Lower leg skin (tissue), 4 donors: ENCODE results near the gene TTC29. TPM values are rescaled to one million over a fixed set of nuclear protein-coding genes. Genes with fewer than 3 reads are reported as not detected.

Source experiments
- DNase-seq, 2 donors: peaks; one replicate each; pipeline ENCODE4 v3.0.0-alpha.2; 2019; ENCODE audit warnings: low spot score in 2 of 2
- H3K4me3 ChIP-seq: fragments of 200-600 bp; sonication (generic); 2 replicates; pipeline ENCODE4 v1.5.1; 2017; ENCODE audit warnings: mild to moderate bottlenecking, low read depth; ENCODE audit not compliant: poor library complexity, severe bottlenecking
- POLR2A ChIP-seq, 2 donors: fragments of 450-650 bp; IDR thresholded peaks; one replicate each; pipeline ENCODE4 v1.6.1; 2016 to 2017; ENCODE audit warnings: antibody characterized with exemption in 2 of 2, mild to moderate bottlenecking in 1 of 2, moderate library complexity in 1 of 2
- WGBS, 2 donors: methylation state at CpG; one replicate each; pipeline ENCODE4 v1.1.5; 2018; 5-methylcytosine and 5-hydroxymethylcytosine counted together
- intact Hi-C: fragments of 100-400 bp; cut with DNase I; formaldehyde crosslinking; loops from one replicate; pipeline ENCODE4 v1.15.0; 2023; ENCODE audit warnings: low total_unique reads
- total RNA-seq, 4 donors: library from RNA; depleted of rRNA; stranded (reverse); fragments of >200 nt; gene quantifications; one replicate each; pipeline ENCODE4 v1.1.0, GENCODE V29; 2016
- TF ChIP-seq, protein P1 (sequence below), 3 donors: fragments of 450-650 bp; IDR thresholded peaks; one replicate each; pipeline ENCODE4 v1.5.1; 2016; ENCODE audit warnings: antibody characterized with exemption in 3 of 3, mild to moderate bottlenecking in 3 of 3, moderate library complexity in 2 of 3

Gene TTC29
- total RNA-seq, 4 donors from 2014 or later = 0.13 TPM; not detected in 3

DNA sequence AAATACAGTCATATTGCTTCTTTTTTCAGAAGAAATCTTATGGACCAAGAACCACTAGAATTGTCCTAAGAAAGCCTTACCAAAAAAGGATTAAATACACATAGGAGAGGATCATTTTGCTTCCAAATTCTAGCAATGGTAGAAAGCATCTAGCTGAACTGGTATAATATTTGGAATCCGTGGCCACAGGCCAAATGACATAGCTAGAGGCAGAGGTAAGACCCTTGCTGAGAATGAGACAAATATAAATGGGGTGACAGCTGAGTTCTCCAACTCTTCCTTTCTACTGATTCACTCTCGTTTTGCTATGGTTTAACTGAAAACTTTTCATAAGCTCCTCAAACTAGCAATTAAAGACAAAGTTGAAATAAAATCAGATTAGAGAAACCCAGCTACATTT is 150.0 kb downstream of the TTC29 start:
- no peak for DNase-seq
- H3K4me3 ChIP-seq = no peak overlapping the region
- WGBS, 2 donors = 30 to 34% methylated on average over 2 of the region's 2 CpGs
- intact Hi-C loops = no loop called here
- TF ChIP-seq, protein P1, sequence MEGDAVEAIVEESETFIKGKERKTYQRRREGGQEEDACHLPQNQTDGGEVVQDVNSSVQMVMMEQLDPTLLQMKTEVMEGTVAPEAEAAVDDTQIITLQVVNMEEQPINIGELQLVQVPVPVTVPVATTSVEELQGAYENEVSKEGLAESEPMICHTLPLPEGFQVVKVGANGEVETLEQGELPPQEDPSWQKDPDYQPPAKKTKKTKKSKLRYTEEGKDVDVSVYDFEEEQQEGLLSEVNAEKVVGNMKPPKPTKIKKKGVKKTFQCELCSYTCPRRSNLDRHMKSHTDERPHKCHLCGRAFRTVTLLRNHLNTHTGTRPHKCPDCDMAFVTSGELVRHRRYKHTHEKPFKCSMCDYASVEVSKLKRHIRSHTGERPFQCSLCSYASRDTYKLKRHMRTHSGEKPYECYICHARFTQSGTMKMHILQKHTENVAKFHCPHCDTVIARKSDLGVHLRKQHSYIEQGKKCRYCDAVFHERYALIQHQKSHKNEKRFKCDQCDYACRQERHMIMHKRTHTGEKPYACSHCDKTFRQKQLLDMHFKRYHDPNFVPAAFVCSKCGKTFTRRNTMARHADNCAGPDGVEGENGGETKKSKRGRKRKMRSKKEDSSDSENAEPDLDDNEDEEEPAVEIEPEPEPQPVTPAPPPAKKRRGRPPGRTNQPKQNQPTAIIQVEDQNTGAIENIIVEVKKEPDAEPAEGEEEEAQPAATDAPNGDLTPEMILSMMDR (IDR thresholded peaks at IDR 0.05) = no peak
- TF ChIP-seq POLR2A (IDR thresholded peaks at IDR 0.05) = no peak

DNA sequence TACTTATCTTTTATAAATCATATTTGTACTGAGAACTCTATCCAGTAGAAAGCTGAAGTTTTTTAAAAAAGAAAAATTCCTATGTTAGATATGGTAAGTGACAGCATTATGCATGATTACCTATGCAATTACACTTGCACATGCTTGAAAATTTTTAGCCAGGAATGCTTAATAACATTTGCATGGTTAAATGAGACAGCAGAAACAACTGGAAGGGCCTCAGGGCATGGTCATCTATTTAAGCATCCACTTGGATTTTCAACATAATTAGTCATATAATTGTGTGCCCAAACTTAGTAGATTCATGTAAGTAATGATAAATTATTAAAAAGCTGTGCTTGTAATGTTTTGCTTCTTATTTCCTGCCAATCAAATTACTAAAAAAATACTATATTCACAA is 151.9 kb downstream of the TTC29 start:
- no peak overlapping the region for H3K4me3 ChIP-seq
- TF ChIP-seq POLR2A (IDR thresholded peaks at IDR 0.05) = no peak
- TF ChIP-seq, protein P1 (IDR thresholded peaks at IDR 0.05) = no peak
- intact Hi-C loops = no loop called here
- DNase-seq = no peak

DNA sequence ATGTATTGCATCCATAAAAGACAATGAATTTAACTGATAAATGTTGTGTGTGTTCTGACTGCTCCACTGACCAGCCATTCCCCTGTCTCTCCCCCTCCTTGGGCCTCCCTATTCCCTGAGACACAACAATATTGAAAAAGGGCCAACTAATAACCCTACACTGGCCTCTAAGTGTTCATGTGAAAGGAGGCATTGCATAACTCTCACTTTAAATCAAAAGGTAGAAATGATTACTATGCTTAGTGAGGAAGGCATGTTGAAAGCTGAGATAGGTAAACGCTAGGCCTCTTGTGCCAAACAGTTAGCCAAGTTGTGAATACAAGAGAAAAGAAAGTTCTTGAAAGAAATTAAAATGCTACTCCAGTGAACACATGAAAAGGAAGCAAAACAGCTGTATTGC is 154.2 kb downstream of the TTC29 start:
- intact Hi-C loops = no loop called here
- DNase-seq = no peak
- WGBS, 2 donors = 79 to 80% methylated on average over 1 of the region's 1 CpG
- TF ChIP-seq, protein P1 (IDR thresholded peaks at IDR 0.05) = no peak
- no peak for TF ChIP-seq POLR2A (IDR thresholded peaks at IDR 0.05)
- H3K4me3 ChIP-seq = no peak overlapping the region

DNA sequence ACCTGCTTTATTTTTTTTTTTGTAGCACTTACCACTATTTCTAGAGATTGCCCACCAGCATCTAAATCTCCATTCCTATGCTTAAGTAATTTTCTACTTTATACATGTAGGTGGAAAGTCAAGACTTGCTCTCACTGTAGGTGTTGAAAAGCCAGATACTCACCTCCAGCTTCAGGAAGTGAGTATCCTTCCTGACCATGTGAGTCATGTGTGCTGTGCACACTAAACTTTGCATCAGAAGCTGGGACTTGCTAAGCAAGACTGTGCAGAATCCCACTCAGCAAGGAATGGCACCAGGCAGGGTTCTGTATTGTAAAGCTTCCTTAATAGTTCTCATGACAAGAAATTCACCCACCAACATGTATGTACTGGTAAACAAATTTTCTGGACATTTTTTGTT is 155.1 kb downstream of the TTC29 start:
- no peak for TF ChIP-seq POLR2A (IDR thresholded peaks at IDR 0.05)
- TF ChIP-seq, protein P1 (IDR thresholded peaks at IDR 0.05) = no peak
- no peak for DNase-seq
- no peak overlapping the region for H3K4me3 ChIP-seq
- intact Hi-C loops = no loop called here

DNA sequence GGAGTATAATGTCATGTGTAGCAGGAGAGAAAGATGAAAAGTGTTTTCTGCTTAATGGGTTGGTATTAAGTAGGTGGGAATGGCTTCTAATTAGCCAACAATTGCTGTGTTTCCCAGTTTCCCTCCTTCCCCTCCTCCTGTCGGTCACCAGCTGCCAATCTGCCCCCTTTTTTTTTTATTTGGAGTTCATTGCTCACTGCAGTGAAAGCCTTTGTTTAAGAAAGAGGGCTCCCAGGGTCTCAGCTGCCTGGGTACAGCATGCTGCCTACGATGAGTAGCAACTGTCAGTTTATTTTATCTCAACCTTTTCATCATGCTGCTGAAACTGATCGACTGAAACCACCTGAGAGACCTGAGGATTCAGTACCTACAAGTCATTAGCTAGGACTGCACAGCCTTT is 157.9 kb downstream of the TTC29 start:
- WGBS, 2 donors = 18 to 27% methylated on average over 3 of the region's 3 CpGs
- DNase-seq = no peak
- no peak for TF ChIP-seq POLR2A (IDR thresholded peaks at IDR 0.05)
- TF ChIP-seq, protein P1 (IDR thresholded peaks at IDR 0.05) = no peak
- no peak overlapping the region for H3K4me3 ChIP-seq
- intact Hi-C loops = no loop called here

DNA sequence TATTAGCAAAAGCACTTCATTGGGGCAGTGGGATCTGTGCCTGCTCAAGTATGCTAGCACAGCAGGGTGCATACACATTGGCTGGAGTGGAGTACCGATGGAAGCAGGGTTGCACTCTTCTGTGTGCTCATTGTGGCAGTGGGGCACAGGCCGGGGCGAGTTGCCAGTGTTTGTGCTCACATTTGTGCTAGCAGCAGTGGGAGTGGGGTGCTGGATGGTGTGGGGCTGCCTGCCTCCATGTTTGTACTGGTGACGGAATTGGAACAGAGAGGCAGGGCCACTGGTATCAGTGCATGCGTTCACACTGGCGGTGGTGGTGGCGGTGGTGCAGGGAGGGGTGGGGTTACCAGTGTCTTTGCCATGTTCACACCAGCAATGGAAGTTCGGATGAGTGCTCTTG is 169.0 kb downstream of the TTC29 start:
- no peak overlapping the region for H3K4me3 ChIP-seq
- peak in 1 of 2 donors; percentile 80 for DNase-seq
- intact Hi-C loops = no loop called here
- WGBS, 2 donors = 89 to 98% methylated on average over 8 of the region's 8 CpGs
- no peak for TF ChIP-seq POLR2A (IDR thresholded peaks at IDR 0.05)
- TF ChIP-seq, protein P1 (IDR thresholded peaks at IDR 0.05) = no peak
